Small intestine (tissue), 7 donors: ENCODE results near the gene SGMS1. TPM values are rescaled to one million over a fixed set of nuclear protein-coding genes. Genes with fewer than 3 reads are reported as not detected.

Experiments
- DNase-seq, 2 donors: peaks; one replicate each; pipeline versions ENCODE4 v3.0.0 to v3.0.0-alpha.2; 2013
- FAIRE-seq: peaks from 2 replicates; lab custom pipeline; 2012; peaks lifted over from hg19 to GRCh38; lab: Jason Lieb, UNC
- H3K27ac ChIP-seq, 3 donors: one replicate each; pipeline ENCODE4 v1.5.1; 2013; ENCODE audit warnings: low read length in 2 of 3, mild to moderate bottlenecking in 2 of 3, control low read depth in 1 of 3, inconsistent platforms in 1 of 3, low read depth in 1 of 3, moderate library complexity in 1 of 3
- H3K27me3 ChIP-seq, 3 donors: one replicate each; pipeline ENCODE4 v1.6.1; 2013; ENCODE audit warnings: low read length in 3 of 3, inconsistent platforms in 1 of 3; ENCODE audit not compliant: control insufficient read depth in 3 of 3, insufficient read depth in 3 of 3
- H3K36me3 ChIP-seq, 3 donors: one replicate each; pipeline ENCODE4 v1.6.1; 2013; ENCODE audit warnings: low read length in 3 of 3, inconsistent platforms in 1 of 3, low read depth in 1 of 3, mild to moderate bottlenecking in 1 of 3, moderate library complexity in 1 of 3; ENCODE audit not compliant: control insufficient read depth in 3 of 3, insufficient read depth in 2 of 3
- H3K4me1 ChIP-seq, 3 donors: one replicate each; pipeline ENCODE4 v1.6.1; 2013; ENCODE audit warnings: low read length in 2 of 3, inconsistent platforms in 1 of 3, low read depth in 1 of 3, mild to moderate bottlenecking in 1 of 3, moderate library complexity in 1 of 3; ENCODE audit not compliant: control insufficient read depth in 3 of 3, insufficient read depth in 2 of 3
- H3K4me3 ChIP-seq, 3 donors: one replicate each; pipeline ENCODE4 v1.5.1; 2013; ENCODE audit warnings: low read length in 3 of 3, control low read depth in 1 of 3, inconsistent platforms in 1 of 3, low read depth in 1 of 3, mild to moderate bottlenecking in 1 of 3, moderate library complexity in 1 of 3
- H3K9me3 ChIP-seq, 2 donors: one replicate each; pipeline ENCODE4 v1.6.1; 2013; ENCODE audit warnings: low read depth in 1 of 2, low read length in 1 of 2; ENCODE audit not compliant: control insufficient read depth in 2 of 2, insufficient read depth in 1 of 2
- WGBS, 3 donors: extraction: QIAGEN DNeasy Blood & Tissue Kit; methylation state at CpG; one replicate each; pipeline ENCODE4 v1.1.7; 2013; 5-methylcytosine and 5-hydroxymethylcytosine counted together
- polyA plus RNA-seq, 4 donors: library from polyadenylated mRNA; stranded (reverse) in 3 of 4; unstranded in 1 of 4; fragments of 200-250 nt in 3 of 4; fragments of 120-200 nt in 1 of 4; gene quantifications; one replicate each; pipeline versions ENCODE4 v1.2.1 to v1.2.3, GENCODE V29; 2013
- donor health status: healthy with polysubstance abuse.
- donor health status: control.
- donor health status: control.
- donor health status: Bipolar disorder and iron deficiency.
- donor health status: healthy.

SGMS1 gene
- polyA plus RNA-seq, 4 donors, result 7.6 to 28.2 (median 11.4) TPM

DNA sequence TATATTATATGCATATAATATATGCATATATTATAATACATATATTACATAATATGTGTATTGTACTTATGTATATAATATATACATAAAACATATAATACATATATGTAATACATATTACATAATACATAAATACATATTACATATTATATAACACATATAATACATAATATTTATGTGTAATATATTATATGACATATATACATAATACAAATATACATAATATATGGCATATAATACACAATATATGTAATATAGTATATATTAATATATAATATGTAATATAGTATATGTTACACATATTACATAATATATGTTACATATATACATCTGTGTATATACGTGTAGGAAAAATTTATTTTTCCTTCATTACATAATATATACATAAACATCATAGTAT lies 63.4 kb downstream of the SGMS1 start:
- Histone ChIP-seq H3K36me3 (peaks cover 0 to 3% (median 0%) of the 10 kb centered on the region in 3 donors), H3K4me1 (peaks cover 0 to 6% (median 4%) of the 10 kb centered on the region in 3 donors), H3K27ac (no peak overlapping the region), H3K4me3 (no peak overlapping the region), H3K27me3 (no peaks in the 10 kb centered on the region), H3K9me3 (no peaks in the 10 kb centered on the region)
- DNase-seq (no peak), FAIRE-seq (peak; percentile 99)
- 90 to 93% (median 90%) methylated on average over 1 of the region's 1 CpG for WGBS, 3 donors

GRCh38 chr10:50558371-50558770 lies 65.4 kb downstream of the SGMS1 start:
- H3K9me3 ChIP-seq, result no peaks in the 10 kb centered on the region
- H3K4me1 ChIP-seq, result peaks cover 0 to 6% (median 4%) of the 10 kb centered on the region in 3 donors
- FAIRE-seq (no peak), DNase-seq (no peak)
- peaks cover 0 to 3% (median 0%) of the 10 kb centered on the region in 3 donors for H3K36me3 ChIP-seq
- no peaks in the 10 kb centered on the region for H3K27me3 ChIP-seq
- H3K27ac ChIP-seq, result no peak overlapping the region
- no peak overlapping the region for H3K4me3 ChIP-seq
- WGBS, 3 donors, result 57 to 88% (median 81%) methylated on average over 5 of the region's 5 CpGs

GRCh38 chr10:50557130-50557682 lies 66.5 kb downstream of the SGMS1 start:
- H3K4me1 ChIP-seq, result peaks cover 0 to 9% (median 8%) of the 10 kb centered on the region in 3 donors
- no peak for FAIRE-seq
- 95 to 100% (median 100%) methylated on average over 1 of the region's 1 CpG for WGBS, 3 donors

DNA sequence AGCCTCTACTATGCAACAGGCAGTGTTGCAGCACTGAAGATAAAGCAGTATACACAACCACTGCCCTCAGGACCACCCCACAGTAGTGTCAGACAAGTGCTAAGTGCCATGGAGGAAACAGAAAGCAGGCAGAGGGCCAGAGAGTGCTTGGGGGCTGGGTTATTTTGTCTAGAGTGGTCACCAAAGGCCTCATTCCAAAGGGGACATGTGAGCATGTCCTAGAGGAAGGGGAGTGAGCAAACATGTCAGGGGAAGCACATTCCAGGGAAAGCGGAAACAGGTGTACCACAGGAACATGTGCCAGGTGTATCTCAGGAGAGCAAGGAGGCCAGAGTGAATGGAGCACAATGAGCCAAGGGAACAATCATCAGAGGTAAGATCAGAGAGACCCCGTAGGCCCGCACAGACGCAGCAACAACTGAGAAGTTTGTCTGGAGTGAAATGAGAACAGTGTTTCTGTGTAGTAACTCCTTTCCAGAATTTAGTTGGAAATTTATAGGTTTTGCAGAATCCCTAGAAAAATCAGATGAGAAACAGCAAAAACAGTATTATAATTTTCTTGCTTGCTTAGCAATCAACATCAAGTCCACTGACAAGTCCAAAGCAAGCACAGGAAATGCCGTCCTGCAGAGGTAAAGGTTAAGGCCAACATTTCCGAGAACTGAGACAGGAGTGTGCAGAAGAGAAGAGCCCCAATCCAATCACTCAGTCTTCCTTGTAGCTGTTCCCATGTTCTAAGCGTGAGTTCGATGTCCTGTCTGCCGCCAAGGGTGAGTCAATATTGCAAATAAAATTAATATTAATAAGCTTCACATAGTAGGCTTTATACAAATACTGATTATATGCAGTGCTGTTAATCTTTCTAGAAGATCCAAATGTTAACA lies 67.3 kb downstream of the SGMS1 start:
- no peaks in the 10 kb centered on the region for H3K36me3 ChIP-seq
- WGBS, 3 donors, result 89 to 95% (median 92%) methylated on average over 9 of the region's 9 CpGs
- no peaks in the 10 kb centered on the region for H3K9me3 ChIP-seq
- DNase-seq, result no peak
- H3K4me1 ChIP-seq, result peaks cover 0 to 9% (median 8%) of the 10 kb centered on the region in 3 donors
- H3K27me3 ChIP-seq, result no peaks in the 10 kb centered on the region
- no peak for FAIRE-seq
- H3K27ac ChIP-seq, result no peak overlapping the region
- H3K4me3 ChIP-seq, result no peak overlapping the region

More at GRCh38 chr10:50557130-50557682, 66.5 kb downstream of the SGMS1 start:
- H3K9me3 ChIP-seq, result no peaks in the 10 kb centered on the region
- no peaks in the 10 kb centered on the region for H3K27me3 ChIP-seq
- peaks cover 0 to 3% (median 0%) of the 10 kb centered on the region in 3 donors for H3K36me3 ChIP-seq
- H3K27ac ChIP-seq, result no peak overlapping the region
- no peak overlapping the region for H3K4me3 ChIP-seq
- no peak for DNase-seq

- Histone ChIP-seq H3K27me3 (no peaks in the 10 kb centered on the region), H3K4me1 (peaks cover 7 to 15% (median 13%) of the 10 kb centered on the region in 3 donors), H3K9me3 (no peaks in the 10 kb centered on the region), H3K27ac (peak overlapping the region in 1 of 3 donors; percentile 35), H3K36me3 (no peaks in the 10 kb centered on the region), H3K4me3 (no peak overlapping the region)
- 38 to 56% (median 51%) methylated on average over 3 of the region's 3 CpGs for WGBS, 3 donors
- DNase-seq (peak; percentile 23 to 59), FAIRE-seq (no peak)
Observed at GRCh38 chr10:50554995-50555568, 68.7 kb downstream of the SGMS1 start.

DNA sequence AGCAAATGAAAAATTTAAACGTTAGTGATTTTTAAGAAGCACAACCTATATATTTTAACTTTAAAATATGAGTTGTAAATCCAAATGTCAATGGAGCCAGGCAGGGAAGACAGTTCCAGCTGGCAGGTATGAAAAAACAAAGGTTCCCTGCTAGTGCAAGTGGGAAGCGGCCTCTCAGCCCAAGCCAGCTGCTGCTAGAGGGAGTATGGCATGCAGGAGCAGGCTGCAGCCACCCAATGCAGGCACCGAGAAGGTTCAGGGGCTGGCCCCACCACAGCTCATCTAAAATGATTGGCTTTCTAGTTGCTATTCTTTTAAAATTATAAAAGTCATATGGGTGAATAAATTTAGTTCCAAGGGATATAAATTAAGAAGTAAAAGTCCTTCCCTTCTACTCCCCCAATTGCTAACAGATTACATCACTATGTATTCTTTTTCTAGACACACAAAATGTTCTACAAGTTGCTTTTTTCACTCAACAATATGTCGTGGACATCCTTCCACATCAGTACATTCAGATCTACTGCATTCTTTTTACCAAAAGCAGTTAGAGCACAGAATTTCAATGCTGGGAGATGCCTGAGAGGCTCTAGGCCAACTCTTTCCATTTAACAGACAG lies 69.3 kb downstream of the SGMS1 start:
- Histone ChIP-seq H3K4me3 (no peak overlapping the region), H3K36me3 (no peaks in the 10 kb centered on the region), H3K9me3 (no peaks in the 10 kb centered on the region), H3K4me1 (peaks cover 7 to 18% (median 13%) of the 10 kb centered on the region in 3 donors), H3K27me3 (no peaks in the 10 kb centered on the region), H3K27ac (no peak overlapping the region)
- no peak for DNase-seq
- WGBS, 3 donors, result 84 to 87% (median 85%) methylated on average over 4 of the region's 4 CpGs
- FAIRE-seq, result no peak

DNA sequence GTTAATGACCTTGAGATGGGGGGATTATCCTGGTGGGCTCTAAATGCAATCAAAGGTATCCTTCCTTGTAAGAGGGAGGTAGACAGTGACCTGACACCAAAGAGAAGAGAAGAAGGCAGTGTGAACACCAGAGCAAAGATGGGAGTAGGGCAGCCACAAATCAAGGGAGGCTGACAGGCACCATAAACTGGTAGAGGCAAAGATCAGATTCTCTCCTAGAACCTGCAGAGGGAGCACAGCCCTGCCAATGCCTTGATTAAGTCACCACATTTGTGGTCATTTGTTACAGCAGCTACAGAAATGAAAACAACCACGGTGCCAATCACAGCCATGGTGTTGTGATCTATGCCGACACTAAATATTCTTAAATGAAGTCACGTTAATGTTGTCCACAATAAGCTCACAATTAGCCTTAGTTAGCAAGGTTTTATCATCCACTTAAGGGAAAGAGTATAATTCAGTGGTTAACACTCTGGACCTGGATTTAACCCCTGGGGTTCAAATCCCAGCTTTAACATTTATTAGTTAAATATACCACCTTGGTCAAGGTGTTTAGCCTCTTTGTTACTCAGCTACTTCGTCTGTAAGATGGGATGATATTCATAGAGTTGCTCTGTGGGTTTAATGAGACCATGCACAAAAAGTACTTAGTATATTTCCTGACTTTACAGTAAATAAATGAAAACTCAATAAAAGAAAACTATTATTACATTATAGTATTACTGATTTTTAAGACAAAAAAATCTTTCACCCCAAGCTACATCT lies 70.8 kb downstream of the SGMS1 start:
- no peak for FAIRE-seq
- DNase-seq, result peak; percentile 53 to 83

More for the DNA sequence above, 70.8 kb downstream of the SGMS1 start:
- Histone ChIP-seq H3K36me3 (no peaks in the 10 kb centered on the region), H3K9me3 (no peaks in the 10 kb centered on the region), H3K4me1 (peaks cover 7 to 18% (median 10%) of the 10 kb centered on the region in 3 donors), H3K4me3 (no peak overlapping the region), H3K27ac (no peak overlapping the region), H3K27me3 (no peaks in the 10 kb centered on the region)
- 26 to 63% (median 38%) methylated on average over 4 of the region's 4 CpGs for WGBS, 3 donors
